MM.1S (cell line): ENCODE results near the gene RAMAC.
"Not testable (repeated sequence)": the region's sequence is repeated elsewhere in the genome, so short reads cannot be mapped to it uniquely, and the experiment has no call there.

Source experiments
- CTCF ChIP-seq: fragments of 300-600 bp; sonication (generic); IDR thresholded peaks from 2 replicates; pipeline ENCODE4 v1.5.1; 2016; ENCODE audit warnings: antibody characterized with exemption, low read length, mixed read lengths
- EZH2phosphoT487 ChIP-seq: fragments of 300-600 bp; sonication (generic); IDR thresholded peaks from 2 replicates; pipeline ENCODE4 v1.6.1; 2018; ENCODE audit warnings: antibody characterized with exemption, low read length

- not testable (repeated sequence) for TF ChIP-seq EZH2phosphoT487, CTCF
These were observed 46.3 kb upstream of the RAMAC start for GRCh38 chr15:82939678-82940077.
